GM03348 (cell line): ENCODE results near the gene POLDIP3.
A peak's percentile ranks its signal among the peaks of the same experiment; 100 is the strongest.

Source experiments
- DNase-seq: peaks from one replicate; pipeline ENCODE4 v3.0.0; 2012; ENCODE audit warnings: low spot score

Gene POLDIP3

GRCh38 chr22:42614312-42615091 is at the start of gene POLDIP3:
Gene POLDIP3 (minus strand): TSS chr22:42614883. CDS start chr22:42614857, 26 bp downstream.
- DNase-seq = peak; percentile 98

- DNase-seq = peak; percentile 92
Observed at GRCh38 chr22:42661985-42662831, 47.5 kb upstream of the POLDIP3 start.

GRCh38 chr22:42656578-42656977 is 41.9 kb upstream of the POLDIP3 start:
- no peak for DNase-seq

- no peak for DNase-seq
Observed at GRCh38 chr22:42655693-42656092, 41.0 kb upstream of the POLDIP3 start.

- no peak for DNase-seq
Observed at GRCh38 chr22:42654436-42655073, 39.9 kb upstream of the POLDIP3 start.

GRCh38 chr22:42653999-42654398 is 39.3 kb upstream of the POLDIP3 start:
- no peak for DNase-seq

- no peak for DNase-seq
Observed at GRCh38 chr22:42651134-42651533, 36.5 kb upstream of the POLDIP3 start.

- peak; percentile 98 for DNase-seq
Observed at GRCh38 chr22:42649246-42650099, 34.8 kb upstream of the POLDIP3 start, which contains the start of gene CYB5R3. Gene CYB5R3 (minus strand): TSS chr22:42649392. CDS start chr22:42649315, 77 bp downstream.

- peak; percentile 20 for DNase-seq
Observed at GRCh38 chr22:42648368-42649245, 33.9 kb upstream of the POLDIP3 start.

- DNase-seq = no peak
Observed at GRCh38 chr22:42648017-42648367, 33.3 kb upstream of the POLDIP3 start.

GRCh38 chr22:42646569-42647525 is 32.2 kb upstream of the POLDIP3 start:
- peak; percentile 62 for DNase-seq

GRCh38 chr22:42645938-42646568 is 31.4 kb upstream of the POLDIP3 start:
- no peak for DNase-seq

GRCh38 chr22:42645341-42645937 is 30.8 kb upstream of the POLDIP3 start:
- peak; percentile 42 for DNase-seq

- peak; percentile 66 for DNase-seq
Observed at GRCh38 chr22:42644422-42645340, 30.0 kb upstream of the POLDIP3 start.

- DNase-seq = no peak
Observed at GRCh38 chr22:42643634-42644421, 29.1 kb upstream of the POLDIP3 start.

GRCh38 chr22:42642806-42643633 is 28.3 kb upstream of the POLDIP3 start:
- no peak for DNase-seq
